NB4 (cell line): ENCODE data around the gene ACIN1.

Experiments
- CTCF ChIP-seq: IDR thresholded peaks from one replicate; pipeline ENCODE4 v1.5.1; 2012; ENCODE audit warnings: low read depth, low read length
- MYC ChIP-seq: IDR thresholded peaks from 2 replicates; pipeline ENCODE4 v1.6.1; 2011; ENCODE audit warnings: low read depth, low read length
- POLR2A ChIP-seq: IDR thresholded peaks from 2 replicates; pipeline ENCODE4 v1.6.1; 2011; ENCODE audit warnings: mild to moderate bottlenecking; ENCODE audit not compliant: insufficient read length; ENCODE audit errors: extremely low read depth

GRCh38 chr14:23101213-23101970, 6.5 kb upstream of the ACIN1 start:
- TF ChIP-seq CTCF = no peak
- TF ChIP-seq POLR2A = no peak
- TF ChIP-seq MYC = no peak
